Measurements from ENCODE around the gene CAPN14.

The CAPN14 gene

DNA sequence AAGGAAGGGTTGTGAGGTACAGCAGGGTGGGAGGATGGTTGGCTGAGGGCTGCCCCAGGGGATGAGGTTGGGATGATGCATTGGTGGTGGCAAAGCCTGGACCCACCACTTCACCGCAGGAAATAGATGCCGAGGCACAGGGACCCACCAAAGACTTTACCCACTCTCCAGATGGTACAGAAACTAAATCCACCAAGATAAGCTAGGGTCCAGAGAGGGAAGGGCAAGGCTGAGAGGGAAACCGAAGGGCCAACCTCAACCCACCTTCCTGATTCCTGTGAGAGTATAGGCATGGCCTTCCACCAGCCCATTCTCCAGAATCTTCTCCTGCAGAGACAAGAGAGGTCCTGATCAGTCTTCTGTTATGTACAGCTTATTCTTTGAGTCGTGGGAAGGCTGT, 18.1 kb downstream of the CAPN14 start:
- Histone ChIP-seq H3K36me3 (replicated peaks; ENCODE audit: insufficient read depth, low read length) (no peaks in the 10 kb centered on the region), H3K9ac (ENCODE audit: low read length) (no peak overlapping the region), H3K9me2 (replicated peaks; ENCODE audit: insufficient read depth, low read length) (no peaks in the 10 kb centered on the region), H3F3A (ENCODE audit: insufficient read depth, low read length) (no peaks in the 10 kb centered on the region), H3K4me2 (ENCODE audit: low read depth, low read length) (no peak overlapping the region), H4K20me1 (ENCODE audit: insufficient read depth, low read length) (no peaks in the 10 kb centered on the region), H3K9me3 (replicated peaks; ENCODE audit: insufficient read depth, low read length) (no peaks in the 10 kb centered on the region), H3K27me3 (replicated peaks; ENCODE audit: insufficient read depth, low read length) (no peaks in the 10 kb centered on the region), H3K27ac (ENCODE audit: low read length) (no peak overlapping the region), H3K4me3 (ENCODE audit: low read length) (no peak overlapping the region), H2AFZ (ENCODE audit: low read length) (no peak overlapping the region), H3K4me1 (ENCODE audit: low read length) (no peaks in the 10 kb centered on the region), H3K79me2 (ENCODE audit: low read length) (no peaks in the 10 kb centered on the region)
- no peak for TF ChIP-seq EZH2phosphoT487 (IDR thresholded peaks at IDR 0.05; ENCODE audit: low read length)
- TF ChIP-seq CTCF (IDR thresholded peaks at IDR 0.05; ENCODE audit: low read length): no peak
- TF ChIP-seq EZH2 (optimal IDR thresholded peaks at IDR 0.05; ENCODE audit: low read depth, low read length): no peak
- no peak for DNase-seq

DNA sequence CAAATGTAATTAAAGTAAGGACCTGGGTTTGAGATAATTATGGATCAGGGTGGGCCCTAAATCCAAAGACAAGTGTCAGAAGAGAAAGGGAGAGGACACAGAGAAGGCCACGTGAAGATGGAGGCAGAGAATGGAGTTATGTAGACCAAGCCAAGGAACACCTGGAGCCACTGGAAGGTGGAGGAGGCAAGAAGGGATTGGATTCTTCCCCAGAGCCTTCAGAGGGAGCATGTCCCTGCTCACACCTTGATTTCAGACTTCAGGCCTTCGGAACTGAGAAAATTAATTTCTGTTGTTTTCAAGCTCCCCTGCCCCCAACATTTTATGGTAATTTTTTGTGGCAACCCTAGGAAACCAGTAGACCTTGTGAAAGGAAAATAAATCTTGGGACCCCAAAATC, 19.6 kb downstream of the CAPN14 start:
- TF ChIP-seq EZH2 (optimal IDR thresholded peaks at IDR 0.05; ENCODE audit: low read depth, low read length) (no peak), EZH2phosphoT487 (IDR thresholded peaks at IDR 0.05; ENCODE audit: low read length) (no peak), CTCF (IDR thresholded peaks at IDR 0.05; ENCODE audit: low read length) (no peak)
- H3K36me3 ChIP-seq (replicated peaks; ENCODE audit: insufficient read depth, low read length): no peaks in the 10 kb centered on the region

GRCh38 chr2:31197166-31197565, 20.1 kb downstream of the CAPN14 start:
- TF ChIP-seq CTCF (IDR thresholded peaks at IDR 0.05; ENCODE audit: low read length) (no peak), EZH2 (optimal IDR thresholded peaks at IDR 0.05; ENCODE audit: low read depth, low read length) (no peak), EZH2phosphoT487 (IDR thresholded peaks at IDR 0.05; ENCODE audit: low read length) (no peak)
- no peaks in the 10 kb centered on the region for H3K27me3 ChIP-seq (replicated peaks; ENCODE audit: insufficient read depth, low read length)
- H4K20me1 ChIP-seq (ENCODE audit: insufficient read depth, low read length): no peaks in the 10 kb centered on the region
- H3K9ac ChIP-seq (ENCODE audit: low read length): no peak overlapping the region
- H3K9me2 ChIP-seq (replicated peaks; ENCODE audit: insufficient read depth, low read length): no peaks in the 10 kb centered on the region
- no peak overlapping the region for H2AFZ ChIP-seq (ENCODE audit: low read length)
- no peak overlapping the region for H3K27ac ChIP-seq (ENCODE audit: low read length)
- H3K4me2 ChIP-seq (ENCODE audit: low read depth, low read length): no peak overlapping the region
- no peaks in the 10 kb centered on the region for H3K36me3 ChIP-seq (replicated peaks; ENCODE audit: insufficient read depth, low read length)
- H3K4me3 ChIP-seq (ENCODE audit: low read length): no peak overlapping the region
- no peaks in the 10 kb centered on the region for H3K4me1 ChIP-seq (ENCODE audit: low read length)
- H3K9me3 ChIP-seq (replicated peaks; ENCODE audit: insufficient read depth, low read length): no peaks in the 10 kb centered on the region
- H3K79me2 ChIP-seq (ENCODE audit: low read length): no peaks in the 10 kb centered on the region
- DNase-seq: no peak
- H3F3A ChIP-seq (ENCODE audit: insufficient read depth, low read length): no peaks in the 10 kb centered on the region

More for the DNA sequence above, 19.6 kb downstream of the CAPN14 start:
- Histone ChIP-seq H3K9ac (ENCODE audit: low read length) (no peak overlapping the region), H3K27me3 (replicated peaks; ENCODE audit: insufficient read depth, low read length) (no peaks in the 10 kb centered on the region), H3K9me2 (replicated peaks; ENCODE audit: insufficient read depth, low read length) (no peaks in the 10 kb centered on the region), H3K4me1 (ENCODE audit: low read length) (no peaks in the 10 kb centered on the region), H3K79me2 (ENCODE audit: low read length) (no peaks in the 10 kb centered on the region), H3K4me2 (ENCODE audit: low read depth, low read length) (no peak overlapping the region), H3K27ac (ENCODE audit: low read length) (no peak overlapping the region), H3K4me3 (ENCODE audit: low read length) (no peak overlapping the region), H4K20me1 (ENCODE audit: insufficient read depth, low read length) (no peaks in the 10 kb centered on the region), H3K9me3 (replicated peaks; ENCODE audit: insufficient read depth, low read length) (no peaks in the 10 kb centered on the region), H2AFZ (ENCODE audit: low read length) (no peak overlapping the region), H3F3A (ENCODE audit: insufficient read depth, low read length) (no peaks in the 10 kb centered on the region)
- no peak for DNase-seq

All from MM.1S (cell line).